A549 (cell line): Measurements from ENCODE around the gene ERCC2. TPM values are rescaled to one million over a fixed set of nuclear protein-coding genes. Genes with fewer than 3 reads are reported as not detected.

ENCODE experiments used
- ATAC-seq, 2 experiments: fragments of 200-7000 bp in 1 of 2; fragments of >200 bp in 1 of 2; cut with Nextera tagmentation in 1 of 2; cut with Tn5 transposase in 1 of 2; 3 replicates each; pipeline versions ENCODE4 v1.8.0 to v1.9.1; 2018 to 2020; ENCODE audit warnings: mild to moderate bottlenecking in 1 of 2, moderate library complexity in 1 of 2
- CTCF ChIA-PET: fragments of 300-600 bp; sonication (Branson Sonifier 250); formaldehyde crosslinking; extraction: SDS; loops from one replicate; lab custom pipeline; 2021; ENCODE audit warnings: antibody characterized with exemption, inconsistent platforms; lab: Yijun Ruan, JAX
- POLR2A ChIA-PET: fragments of 350-600 bp; formaldehyde crosslinking; extraction: SDS; loops from one replicate; lab custom pipeline; 2021; ENCODE audit warnings: antibody characterized with exemption, inconsistent platforms; lab: Yijun Ruan, JAX
- DNase-seq, 2 experiments: peaks; one replicate each; pipeline versions ENCODE4 v3.0.0 to v3.0.0-alpha.2; 2011 to 2016; ENCODE audit warnings: low read depth in 1 of 2, low spot score in 1 of 2
- FAIRE-seq: peaks from 2 replicates; lab custom pipeline; 2011; peaks lifted over from hg19 to GRCh38; lab: Jason Lieb, UNC
- H3K27ac ChIP-seq, 2 experiments: fragments of >200 bp; sonication (Bioruptor Twin); formaldehyde crosslinking; 3 replicates each; pipeline ENCODE4 v1.5.1; 2016 to 2017
- H3K4me1 ChIP-seq: fragments of >200 bp; sonication (Bioruptor Twin); formaldehyde crosslinking; 3 replicates; pipeline ENCODE4 v1.6.1; 2016
- H3K4me2 ChIP-seq: fragments of >200 bp; sonication (Bioruptor Twin); formaldehyde crosslinking; 3 replicates; pipeline ENCODE4 v1.6.1; 2016
- H3K4me3 ChIP-seq: fragments of >200 bp; sonication (Bioruptor Twin); formaldehyde crosslinking; 3 replicates; pipeline ENCODE4 v1.5.1; 2016
- H3K9me3 ChIP-seq: fragments of >200 bp; sonication (Bioruptor Twin); formaldehyde crosslinking; 3 replicates; pipeline ENCODE4 v1.6.1; 2016
- ATOH8 ChIP-seq: fragments of 250-450 bp; sonication (Bioruptor Pico); IDR thresholded peaks from 2 replicates; pipeline ENCODE4 v1.5.0; 2020; ENCODE audit warnings: low read depth, mild to moderate bottlenecking, moderate library complexity
- CHD2 ChIP-seq: fragments of 150-350 bp; IDR thresholded peaks from 2 replicates; pipeline ENCODE4 v1.6.1; 2014; ENCODE audit warnings: low read length; ENCODE audit not compliant: partially characterized antibody
- CTCF ChIP-seq: fragments of >200 bp; sonication (Bioruptor Twin); formaldehyde crosslinking; IDR thresholded peaks from 3 replicates; pipeline ENCODE4 v1.5.1; 2016
- E2F6 ChIP-seq: IDR thresholded peaks from 2 replicates; pipeline ENCODE4 v1.6.1; 2012; ENCODE audit warnings: low read depth, borderline replicate concordance
- ELK1 ChIP-seq: fragments of 150-350 bp; IDR thresholded peaks from 2 replicates; pipeline ENCODE4 v1.6.1; 2014; ENCODE audit warnings: low read depth, mild to moderate bottlenecking, low read length
- FOXS1 ChIP-seq: fragments of 250-450 bp; sonication (Bioruptor Pico); IDR thresholded peaks from 2 replicates; pipeline ENCODE4 v1.5.0; 2020; ENCODE audit warnings: mild to moderate bottlenecking, moderate library complexity
- HDAC2 ChIP-seq: fragments of 200-600 bp; sonication (generic); IDR thresholded peaks from 2 replicates; pipeline ENCODE4 v1.6.1; 2016
- HMGXB4 ChIP-seq: fragments of 250-450 bp; sonication (Bioruptor Pico); IDR thresholded peaks from 2 replicates; pipeline ENCODE4 v1.5.0; 2021; ENCODE audit warnings: mild to moderate bottlenecking, moderate library complexity, borderline replicate concordance
- KDM1A ChIP-seq: fragments of 200-600 bp; sonication (generic); IDR thresholded peaks from 2 replicates; pipeline ENCODE4 v1.6.1; 2016; ENCODE audit warnings: low read depth, mild to moderate bottlenecking
- MAFK ChIP-seq: fragments of 450-650 bp; IDR thresholded peaks from 2 replicates; pipeline ENCODE4 v1.6.1; 2014; ENCODE audit not compliant: partially characterized antibody
- MAX ChIP-seq: IDR thresholded peaks from 2 replicates; pipeline ENCODE4 v1.6.1; 2012
- MYC ChIP-seq: IDR thresholded peaks from 2 replicates; pipeline ENCODE4 v1.6.1; 2012; ENCODE audit warnings: mild to moderate bottlenecking, inconsistent platforms, low read length, improper control_type of control experiment, borderline replicate concordance
- NPAS2 ChIP-seq: fragments of 250-450 bp; sonication (Bioruptor Pico); IDR thresholded peaks from 2 replicates; pipeline ENCODE4 v1.8.0; 2022; ENCODE audit warnings: mild to moderate bottlenecking, moderate library complexity, borderline replicate concordance
- PHF8 ChIP-seq: fragments of 200-600 bp; sonication (generic); IDR thresholded peaks from 2 replicates; pipeline ENCODE4 v1.6.1; 2016; ENCODE audit warnings: low read depth, mild to moderate bottlenecking, antibody characterized with exemption, moderate library complexity, borderline replicate concordance
- POLR2A ChIP-seq: IDR thresholded peaks from 2 replicates; pipeline ENCODE4 v1.6.1; 2012; ENCODE audit warnings: mild to moderate bottlenecking, low read length
- POLR2AphosphoS2 ChIP-seq: conservative IDR thresholded peaks from 2 replicates; pipeline ENCODE4 v1.6.1; 2012; ENCODE audit warnings: low read length, improper control_type of control experiment, inconsistent platforms
- RCOR1 ChIP-seq: fragments of 150-350 bp; IDR thresholded peaks from 2 replicates; pipeline ENCODE4 v1.6.1; 2014; ENCODE audit warnings: antibody characterized with exemption, low read length, low read depth
- RNF2 ChIP-seq: fragments of 200-600 bp; sonication (generic); IDR thresholded peaks from 2 replicates; pipeline ENCODE4 v1.6.1; 2016; ENCODE audit warnings: low read depth, mild to moderate bottlenecking, antibody characterized with exemption, moderate library complexity, borderline replicate concordance
- WGBS: methylation state at CpG from one replicate; pipeline ENCODE4 v1.1.6; 2017; ENCODE audit errors: missing lambda C conversion rate; 5-methylcytosine and 5-hydroxymethylcytosine counted together
- polyA plus RNA-seq, 4 experiments: library from polyadenylated mRNA; depleted of rRNA in 3 of 4; stranded (reverse); fragments of >200 nt; fragmentation: RNase III in 1 of 4; extraction: RNeasy Plus Mini Kit Qiagen cat#74134 plus additional on column Dnase treatment in 1 of 4; gene quantifications; 2 replicates in 3 of 4; 3 replicates in 1 of 4; pipeline ENCODE4 v1.2.3, GENCODE V29; 2011 to 2017

ERCC2 gene
- polyA plus RNA-seq, 2 of the 4 experiments (the other 2 are of a cell fraction), result 12.9 to 19.8 TPM

GRCh38 chr19:45357445-45357783 is 13.0 kb downstream of the ERCC2 start:
- no peak for DNase-seq
- ChIA-PET CTCF (interaction anchor here (1.4 to 1.8 kb wide), 2 partner anchors 11 to 45 kb away, joined by 3 to 4 read pairs; no protein-coding TSS in a partner anchor), POLR2A (no interaction called here)
- TF ChIP-seq FOXS1, result no peak
- no peak for TF ChIP-seq RCOR1
- TF ChIP-seq NPAS2 (CRISPR knock-in tag), result no peak
- no peak for TF ChIP-seq POLR2AphosphoS2
- no peak for TF ChIP-seq CTCF
- TF ChIP-seq HMGXB4 (CRISPR knock-in tag), result no peak
- no peak for TF ChIP-seq MYC
- TF ChIP-seq MAX, result no peak
- no peak for TF ChIP-seq ATOH8 (CRISPR knock-in tag)
- TF ChIP-seq CHD2, result no peak
- TF ChIP-seq E2F6, result no peak
- TF ChIP-seq POLR2A, result no peak
- TF ChIP-seq PHF8, result no peak
- no peak for TF ChIP-seq HDAC2
- TF ChIP-seq ELK1, result no peak
- ATAC-seq, result no peak
- Histone ChIP-seq H3K9me3 (no peaks in the 10 kb centered on the region), H3K4me1 (no peaks in the 10 kb centered on the region), H3K27ac (no peak overlapping the region), H3K4me2 (no peak overlapping the region), H3K4me3 (no peak overlapping the region)
- no peak for FAIRE-seq
- over 99% methylated on average over 11 of the region's 11 CpGs for WGBS

- CTCF ChIA-PET, result interaction anchor here (1.4 to 1.8 kb wide), 2 partner anchors 10 to 45 kb away, joined by 3 to 4 read pairs; no protein-coding TSS in a partner anchor
- ATAC-seq (no peak), FAIRE-seq (no peak), DNase-seq (no peak)
- H3K4me3 ChIP-seq, result no peak overlapping the region
- POLR2A ChIA-PET, result no interaction called here
- 94% methylated on average over 18 of the region's 20 CpGs for WGBS
- no peak overlapping the region for H3K4me2 ChIP-seq
- no peak overlapping the region for H3K27ac ChIP-seq
- no peaks in the 10 kb centered on the region for H3K4me1 ChIP-seq
- no peaks in the 10 kb centered on the region for H3K9me3 ChIP-seq
- TF ChIP-seq MAFK (peak; percentile 61), RNF2 (no peak), KDM1A (0 out of 2 replicates have a peak, but pooled peaks have one; percentile 52)
These were observed 13.5 kb downstream of the ERCC2 start for GRCh38 chr19:45356760-45357444.
